ENCODE measurements around the gene BAZ2A. TPM values are rescaled to one million over a fixed set of nuclear protein-coding genes. Genes with fewer than 3 reads are reported as not detected.

BAZ2A gene
- total RNA-seq, 1 donor from 2014 or later = 92.8 TPM

- Histone ChIP-seq H3K9me3 (no peaks in the 10 kb centered on the region), H3K36me3 (peaks cover 0 to 31% of the 10 kb centered on the region in 2 donors), H3K27me3 (no peaks in the 10 kb centered on the region), H3K27ac (peak overlapping the region; percentile 63), H3K4me3 (no peak overlapping the region), H3K4me1 (peaks cover 10% of the 10 kb centered on the region)
- intact Hi-C loops (cut with DNase I) = no loop called here
- TF ChIP-seq CTCF (IDR thresholded peaks at IDR 0.05) = peak in 2 of 3 experiments; percentile 23 to 39
- TF ChIP-seq POLR2A (IDR thresholded peaks at IDR 0.05) = no peak
- DNase-seq (ENCODE audit: extremely low spot score in 2 of 2) = no peak
These were observed 36.1 kb downstream of the BAZ2A start for GRCh38 chr12:56593909-56594621.

GRCh38 chr12:56591961-56592360 is 38.2 kb downstream of the BAZ2A start:
- Histone ChIP-seq H3K4me1 (peaks cover 10% of the 10 kb centered on the region), H3K36me3 (peaks cover 3 to 29% of the 10 kb centered on the region in 2 donors), H3K27me3 (no peaks in the 10 kb centered on the region), H3K27ac (no peak overlapping the region), H3K4me3 (no peak overlapping the region), H3K9me3 (no peaks in the 10 kb centered on the region)
- intact Hi-C loops (cut with DNase I) = no loop called here
- TF ChIP-seq CTCF (IDR thresholded peaks at IDR 0.05) (no peak), POLR2A (IDR thresholded peaks at IDR 0.05) (no peak), POLR2AphosphoS5 (IDR thresholded peaks at IDR 0.05; ENCODE audit: insufficient read depth in 1 of 2, low read depth in 1 of 2) (no peak)
- no peak for DNase-seq (ENCODE audit: extremely low spot score in 2 of 2)

GRCh38 chr12:56591126-56591525 is 39.0 kb downstream of the BAZ2A start:
- no peak overlapping the region for H3K27ac ChIP-seq
- intact Hi-C loops (cut with DNase I) = no loop called here
- H3K36me3 ChIP-seq = peaks cover 3 to 30% of the 10 kb centered on the region in 2 donors
- no peak overlapping the region for H3K4me3 ChIP-seq
- TF ChIP-seq POLR2A (IDR thresholded peaks at IDR 0.05) = no peak
- no peak for DNase-seq (ENCODE audit: extremely low spot score in 2 of 2)
- peaks cover 10% of the 10 kb centered on the region for H3K4me1 ChIP-seq
- H3K9me3 ChIP-seq = no peaks in the 10 kb centered on the region
- H3K27me3 ChIP-seq = no peaks in the 10 kb centered on the region

- Histone ChIP-seq H3K27me3 (no peaks in the 10 kb centered on the region), H3K4me3 (no peak overlapping the region), H3K27ac (no peak overlapping the region), H3K4me1 (peaks cover 10% of the 10 kb centered on the region), H3K36me3 (peaks cover 3 to 33% of the 10 kb centered on the region in 2 donors), H3K9me3 (no peaks in the 10 kb centered on the region)
- no peak for DNase-seq (ENCODE audit: extremely low spot score in 2 of 2)
- intact Hi-C loops (cut with DNase I) = no loop called here
- TF ChIP-seq POLR2AphosphoS5 (IDR thresholded peaks at IDR 0.05; ENCODE audit: insufficient read depth in 1 of 2, low read depth in 1 of 2) (no peak), POLR2A (IDR thresholded peaks at IDR 0.05) (no peak), CTCF (IDR thresholded peaks at IDR 0.05) (no peak)
These were observed 39.8 kb downstream of the BAZ2A start for GRCh38 chr12:56590237-56590830.

GRCh38 chr12:56589783-56590182 is 40.3 kb downstream of the BAZ2A start:
- peaks cover 3 to 33% of the 10 kb centered on the region in 2 donors for H3K36me3 ChIP-seq
- H3K27ac ChIP-seq = no peak overlapping the region
- intact Hi-C loops (cut with DNase I) = no loop called here
- no peak for DNase-seq (ENCODE audit: extremely low spot score in 2 of 2)
- no peak for TF ChIP-seq CTCF (IDR thresholded peaks at IDR 0.05)
- no peak for TF ChIP-seq POLR2A (IDR thresholded peaks at IDR 0.05)
- no peak for TF ChIP-seq POLR2AphosphoS5 (IDR thresholded peaks at IDR 0.05; ENCODE audit: insufficient read depth in 1 of 2, low read depth in 1 of 2)
- H3K4me3 ChIP-seq = no peak overlapping the region
- H3K9me3 ChIP-seq = no peaks in the 10 kb centered on the region
- H3K4me1 ChIP-seq = peaks cover 10% of the 10 kb centered on the region
- no peaks in the 10 kb centered on the region for H3K27me3 ChIP-seq
